PFSK-1 (cell line): ENCODE measurements around the gene DNAJC9.

Source experiments
- POLR2AphosphoS5 ChIP-seq: IDR thresholded peaks from 2 replicates; pipeline ENCODE4 v1.6.1; 2012; ENCODE audit warnings: low read depth, mild to moderate bottlenecking, control low read depth, low read length, moderate library complexity
- SIN3A ChIP-seq: IDR thresholded peaks from 2 replicates; pipeline ENCODE4 v1.6.1; 2012; ENCODE audit warnings: mild to moderate bottlenecking, low read length, moderate library complexity, borderline replicate concordance; ENCODE audit not compliant: insufficient read depth
- TAF1 ChIP-seq: IDR thresholded peaks from 2 replicates; pipeline ENCODE4 v1.6.1; 2012; ENCODE audit warnings: low read length, control low read depth, borderline replicate concordance; ENCODE audit not compliant: insufficient read depth
- TF ChIP-seq, protein P1 (sequence below), 2 experiments: IDR thresholded peaks; 2 replicates each; pipeline versions ENCODE4 v1.6.1 to v1.8.0; 2011 to 2012; ENCODE audit warnings: low read depth in 2 of 2, low read length in 2 of 2, control low read depth in 1 of 2, inconsistent platforms in 1 of 2, mild to moderate bottlenecking in 1 of 2, moderate library complexity in 1 of 2; ENCODE audit not compliant: insufficient read depth in 1 of 2

DNA sequence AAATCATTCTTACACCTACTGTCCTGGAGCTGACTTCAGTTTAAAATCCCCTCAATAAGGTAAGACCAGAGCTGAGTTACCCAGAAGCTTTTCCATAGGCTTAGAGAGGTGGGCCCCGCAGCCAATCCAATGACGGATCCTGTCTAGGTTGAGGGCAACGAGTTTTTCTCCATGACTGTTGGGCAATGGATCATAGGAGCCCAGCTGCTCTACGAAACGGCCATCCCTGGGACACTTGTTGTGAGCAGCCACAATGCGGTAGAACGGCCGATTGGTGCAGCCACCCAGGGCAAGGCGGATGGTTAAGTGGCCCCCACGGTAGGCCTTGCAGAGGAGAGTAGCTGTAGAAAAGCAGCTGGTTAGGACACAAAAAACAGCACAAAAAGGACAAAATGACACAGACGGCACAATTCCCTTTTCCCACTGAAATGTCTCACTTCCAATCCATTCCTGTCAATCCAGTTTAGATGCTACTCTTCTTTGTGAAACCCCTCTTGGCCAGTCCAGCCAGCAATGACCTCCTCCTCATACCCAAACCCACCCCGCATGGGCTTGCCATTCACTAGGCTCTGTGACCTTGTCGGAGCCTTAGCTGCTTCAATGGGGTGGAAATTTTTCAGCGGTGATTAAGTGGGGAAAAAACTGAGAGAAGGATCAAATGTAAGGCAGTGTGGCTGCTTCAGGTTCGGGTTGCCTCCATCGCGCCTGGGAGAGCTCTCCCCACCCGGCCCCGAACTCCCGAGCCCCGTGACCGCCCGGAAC is 4.8 kb upstream of the DNAJC9 start:
- TF ChIP-seq, protein P1, sequence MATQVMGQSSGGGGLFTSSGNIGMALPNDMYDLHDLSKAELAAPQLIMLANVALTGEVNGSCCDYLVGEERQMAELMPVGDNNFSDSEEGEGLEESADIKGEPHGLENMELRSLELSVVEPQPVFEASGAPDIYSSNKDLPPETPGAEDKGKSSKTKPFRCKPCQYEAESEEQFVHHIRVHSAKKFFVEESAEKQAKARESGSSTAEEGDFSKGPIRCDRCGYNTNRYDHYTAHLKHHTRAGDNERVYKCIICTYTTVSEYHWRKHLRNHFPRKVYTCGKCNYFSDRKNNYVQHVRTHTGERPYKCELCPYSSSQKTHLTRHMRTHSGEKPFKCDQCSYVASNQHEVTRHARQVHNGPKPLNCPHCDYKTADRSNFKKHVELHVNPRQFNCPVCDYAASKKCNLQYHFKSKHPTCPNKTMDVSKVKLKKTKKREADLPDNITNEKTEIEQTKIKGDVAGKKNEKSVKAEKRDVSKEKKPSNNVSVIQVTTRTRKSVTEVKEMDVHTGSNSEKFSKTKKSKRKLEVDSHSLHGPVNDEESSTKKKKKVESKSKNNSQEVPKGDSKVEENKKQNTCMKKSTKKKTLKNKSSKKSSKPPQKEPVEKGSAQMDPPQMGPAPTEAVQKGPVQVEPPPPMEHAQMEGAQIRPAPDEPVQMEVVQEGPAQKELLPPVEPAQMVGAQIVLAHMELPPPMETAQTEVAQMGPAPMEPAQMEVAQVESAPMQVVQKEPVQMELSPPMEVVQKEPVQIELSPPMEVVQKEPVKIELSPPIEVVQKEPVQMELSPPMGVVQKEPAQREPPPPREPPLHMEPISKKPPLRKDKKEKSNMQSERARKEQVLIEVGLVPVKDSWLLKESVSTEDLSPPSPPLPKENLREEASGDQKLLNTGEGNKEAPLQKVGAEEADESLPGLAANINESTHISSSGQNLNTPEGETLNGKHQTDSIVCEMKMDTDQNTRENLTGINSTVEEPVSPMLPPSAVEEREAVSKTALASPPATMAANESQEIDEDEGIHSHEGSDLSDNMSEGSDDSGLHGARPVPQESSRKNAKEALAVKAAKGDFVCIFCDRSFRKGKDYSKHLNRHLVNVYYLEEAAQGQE (IDR thresholded peaks at IDR 0.05; ENCODE audit: insufficient read depth in 1 of 2, low read depth in 2 of 2, low read length in 2 of 2): no peak
- TF ChIP-seq TAF1: no peak
- TF ChIP-seq POLR2AphosphoS5: no peak
- TF ChIP-seq SIN3A: no peak
